ENCODE results near the gene LETM1. TPM values are rescaled to one million over a fixed set of nuclear protein-coding genes. Genes with fewer than 3 reads are reported as not detected.

The LETM1 gene
- total RNA-seq, 1 donor from 2014 or later, result 41.3 TPM

- no peaks in the 10 kb centered on the region for H3K36me3 Mint-ChIP-seq (ENCODE audit: low read depth)
- H3K4me3 Mint-ChIP-seq (ENCODE audit: unreplicated experiment), result no peak overlapping the region
- no peaks in the 10 kb centered on the region for H3K9me3 Mint-ChIP-seq (ENCODE audit: low read depth)
- TF ChIP-seq, protein P1, sequence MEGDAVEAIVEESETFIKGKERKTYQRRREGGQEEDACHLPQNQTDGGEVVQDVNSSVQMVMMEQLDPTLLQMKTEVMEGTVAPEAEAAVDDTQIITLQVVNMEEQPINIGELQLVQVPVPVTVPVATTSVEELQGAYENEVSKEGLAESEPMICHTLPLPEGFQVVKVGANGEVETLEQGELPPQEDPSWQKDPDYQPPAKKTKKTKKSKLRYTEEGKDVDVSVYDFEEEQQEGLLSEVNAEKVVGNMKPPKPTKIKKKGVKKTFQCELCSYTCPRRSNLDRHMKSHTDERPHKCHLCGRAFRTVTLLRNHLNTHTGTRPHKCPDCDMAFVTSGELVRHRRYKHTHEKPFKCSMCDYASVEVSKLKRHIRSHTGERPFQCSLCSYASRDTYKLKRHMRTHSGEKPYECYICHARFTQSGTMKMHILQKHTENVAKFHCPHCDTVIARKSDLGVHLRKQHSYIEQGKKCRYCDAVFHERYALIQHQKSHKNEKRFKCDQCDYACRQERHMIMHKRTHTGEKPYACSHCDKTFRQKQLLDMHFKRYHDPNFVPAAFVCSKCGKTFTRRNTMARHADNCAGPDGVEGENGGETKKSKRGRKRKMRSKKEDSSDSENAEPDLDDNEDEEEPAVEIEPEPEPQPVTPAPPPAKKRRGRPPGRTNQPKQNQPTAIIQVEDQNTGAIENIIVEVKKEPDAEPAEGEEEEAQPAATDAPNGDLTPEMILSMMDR (IDR thresholded peaks at IDR 0.05), result no peak
- no peak overlapping the region for H3K27ac Mint-ChIP-seq (ENCODE audit: unreplicated experiment)
- no peaks in the 10 kb centered on the region for H3K4me1 Mint-ChIP-seq (ENCODE audit: low read depth)
- no peaks in the 10 kb centered on the region for H3K27me3 Mint-ChIP-seq (ENCODE audit: low read depth)
- no peak for DNase-seq (ENCODE audit: low spot score)
These were observed 93.5 kb downstream of the LETM1 start for GRCh38 chr4:1762264-1763010.

Other genes with a start within 250 kb of the LETM1 start
- 6.9 to 8.0 TPM (median 7.3 TPM) in 3 replicates for gene FAM53A, start 171.8 kb downstream of the LETM1 start, total RNA-seq
- gene SLBP, start 143.8 kb downstream of the LETM1 start, total RNA-seq, result 47.0 to 48.7 TPM (median 47.5 TPM) in 3 replicates
- gene TMEM129, start 134.8 kb downstream of the LETM1 start, total RNA-seq, result 37.0 to 56.2 TPM (median 43.0 TPM) in 3 replicates
- gene TACC3, start 134.6 kb downstream of the LETM1 start, total RNA-seq, result 15.9 to 20.9 TPM (median 19.3 TPM) in 3 replicates
- gene FGFR3, start 62.9 kb downstream of the LETM1 start, total RNA-seq, result 1.3 to 4.3 TPM (median 3.4 TPM) in 3 replicates
- 46.9 to 56.5 TPM (median 53.5 TPM) in 3 replicates for gene NSD2, start 15.2 kb upstream of the LETM1 start, total RNA-seq
- 23.5 to 25.6 TPM (median 24.0 TPM) in 3 replicates for gene NELFA, start 152.8 kb upstream of the LETM1 start, total RNA-seq
- gene NAT8L, start 203.2 kb upstream of the LETM1 start, total RNA-seq, result 0.53 to 1.6 TPM (median 1.6 TPM) in 3 replicates

Data from chondrocyte (in vitro differentiated cells).